GM18498 (cell line): ENCODE data around the gene CYP2D6.
"Not testable (repeated sequence)": the region's sequence is repeated elsewhere in the genome, so short reads cannot be mapped to it uniquely, and the experiment has no call there.

Source experiments
- ATAC-seq: cut with Tn5 transposase; IDR thresholded peaks from one replicate; pipeline ENCODE4 v1.9.1; 2021; ENCODE audit warnings: mild to moderate bottlenecking, moderate library complexity; ENCODE audit not compliant: unreplicated experiment

CYP2D6 gene

GRCh38 chr22:42135688-42136087 lies 5.1 kb upstream of the CYP2D6 start:
- ATAC-seq, result not testable (repeated sequence)

DNA sequence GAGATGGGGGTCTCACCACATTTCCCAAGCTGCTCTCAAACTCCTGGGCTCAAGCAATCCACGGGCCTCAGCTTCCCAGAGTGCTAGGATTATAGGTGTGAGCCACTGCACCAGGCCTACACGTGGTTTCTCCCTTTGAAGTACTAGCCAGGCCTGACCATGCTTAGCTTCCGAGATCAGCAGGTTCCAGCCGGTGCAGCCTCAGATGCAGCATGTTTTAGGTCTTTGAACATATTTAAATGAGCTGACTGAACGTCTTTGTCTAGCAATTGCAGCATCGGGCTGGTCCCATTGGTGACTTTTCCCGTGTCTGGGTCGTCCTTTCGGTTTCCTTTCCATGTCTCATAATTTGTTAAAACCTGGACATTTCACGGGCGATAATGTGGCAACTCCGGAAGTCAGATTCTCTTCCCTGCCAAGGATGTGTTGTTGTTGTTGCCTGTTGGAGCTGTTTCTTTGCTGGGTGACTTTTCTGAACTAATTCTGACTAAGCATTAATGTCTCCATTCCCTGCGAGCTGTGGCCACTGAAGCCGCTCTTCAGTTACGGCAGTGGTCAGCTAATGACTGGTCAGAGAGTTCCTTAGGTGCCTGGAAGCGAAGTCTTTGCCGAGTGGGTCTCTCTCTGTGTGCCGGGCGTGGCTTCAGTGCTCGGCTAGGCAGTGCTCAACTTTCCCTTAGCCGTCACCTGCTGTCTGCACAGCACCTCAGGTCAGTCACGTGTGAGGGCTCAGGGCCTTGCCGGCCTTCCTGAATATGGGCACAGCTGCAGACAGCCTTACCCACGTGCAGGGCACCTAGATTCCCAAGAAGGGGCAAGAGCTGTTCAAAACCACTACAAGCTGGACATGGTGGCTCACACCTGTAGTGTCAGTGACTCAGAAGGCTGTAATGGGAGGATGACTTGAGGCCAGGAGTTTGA lies 3.8 kb upstream of the CYP2D6 start:
- ATAC-seq, result no peak

GRCh38 chr22:42132457-42132856 lies 1.8 kb upstream of the CYP2D6 start:
- no peak for ATAC-seq

GRCh38 chr22:42131562-42131961 lies 952 bp upstream of the CYP2D6 start:
- ATAC-seq, result no peak

DNA sequence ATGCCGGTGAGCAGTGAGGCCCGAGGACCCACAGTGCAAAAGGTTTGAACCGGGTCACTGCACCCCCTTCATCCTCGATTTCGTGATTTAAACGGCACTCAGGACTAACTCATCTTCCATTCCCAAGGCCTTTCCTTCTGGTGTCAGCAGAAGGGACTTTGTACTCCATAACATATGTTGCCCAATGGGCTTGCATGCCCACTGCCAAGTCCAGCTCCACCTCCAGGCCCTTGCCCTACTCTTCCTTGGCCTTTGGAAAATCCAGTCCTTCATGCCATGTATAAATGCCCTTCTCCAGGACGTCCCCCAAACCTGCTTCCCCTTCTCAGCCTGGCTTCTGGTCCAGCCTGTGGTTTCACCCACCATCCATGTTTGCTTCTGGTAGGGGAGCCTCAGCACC lies 428 bp downstream of the CYP2D6 start:
- ATAC-seq, result not testable (repeated sequence)

DNA sequence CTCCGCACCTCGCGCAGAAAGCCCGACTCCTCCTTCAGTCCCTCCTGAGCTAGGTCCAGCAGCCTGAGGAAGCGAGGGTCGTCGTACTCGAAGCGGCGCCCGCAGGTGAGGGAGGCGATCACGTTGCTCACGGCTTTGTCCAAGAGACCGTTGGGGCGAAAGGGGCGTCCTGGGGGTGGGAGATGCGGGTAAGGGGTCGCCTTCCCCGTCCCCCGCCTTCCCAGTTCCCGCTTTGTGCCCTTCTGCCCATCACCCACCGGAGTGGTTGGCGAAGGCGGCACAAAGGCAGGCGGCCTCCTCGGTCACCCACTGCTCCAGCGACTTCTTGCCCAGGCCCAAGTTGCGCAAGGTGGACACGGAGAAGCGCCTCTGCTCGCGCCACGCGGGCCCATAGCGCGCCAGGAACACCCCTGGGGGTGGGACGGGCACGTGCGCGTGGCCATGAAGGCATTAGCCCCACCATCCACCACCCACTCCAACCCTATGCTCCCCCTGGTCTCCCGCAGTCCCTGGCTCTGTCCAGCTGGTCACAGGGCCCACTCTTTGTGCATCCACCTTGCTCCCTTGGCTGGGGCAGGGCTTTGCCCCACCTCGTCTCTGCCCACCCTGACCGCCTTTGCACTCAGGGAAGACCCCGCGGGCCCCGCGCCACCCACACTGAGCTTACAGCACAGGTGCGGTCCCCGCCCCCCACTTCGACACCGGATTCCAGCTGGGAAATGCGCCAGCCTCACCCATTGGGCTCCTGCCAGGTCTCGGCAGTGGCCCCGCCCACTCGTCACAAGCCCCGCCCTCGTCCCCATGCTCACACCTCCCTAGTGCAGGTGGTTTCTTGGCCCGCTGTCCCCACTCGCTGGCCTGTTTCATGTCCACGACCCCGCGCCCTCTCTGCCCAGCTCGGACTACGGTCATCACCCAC lies 1.6 kb downstream of the CYP2D6 start:
- not testable (repeated sequence) for ATAC-seq

DNA sequence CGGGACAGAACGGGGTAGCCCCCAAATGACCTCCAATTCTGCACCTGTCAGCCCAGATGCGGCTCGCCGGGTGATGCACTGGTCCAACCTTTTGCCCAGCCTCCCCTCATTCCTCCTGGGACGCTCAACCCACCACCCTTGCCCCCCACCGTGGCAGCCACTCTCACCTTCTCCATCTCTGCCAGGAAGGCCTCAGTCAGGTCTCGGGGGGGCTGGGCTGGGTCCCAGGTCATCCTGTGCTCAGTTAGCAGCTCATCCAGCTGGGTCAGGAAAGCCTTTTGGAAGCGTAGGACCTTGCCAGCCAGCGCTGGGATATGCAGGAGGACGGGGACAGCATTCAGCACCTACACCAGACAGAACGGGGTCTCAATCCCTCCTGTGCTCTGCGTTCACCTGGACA lies 2.6 kb downstream of the CYP2D6 start:
- ATAC-seq, result not testable (repeated sequence)

DNA sequence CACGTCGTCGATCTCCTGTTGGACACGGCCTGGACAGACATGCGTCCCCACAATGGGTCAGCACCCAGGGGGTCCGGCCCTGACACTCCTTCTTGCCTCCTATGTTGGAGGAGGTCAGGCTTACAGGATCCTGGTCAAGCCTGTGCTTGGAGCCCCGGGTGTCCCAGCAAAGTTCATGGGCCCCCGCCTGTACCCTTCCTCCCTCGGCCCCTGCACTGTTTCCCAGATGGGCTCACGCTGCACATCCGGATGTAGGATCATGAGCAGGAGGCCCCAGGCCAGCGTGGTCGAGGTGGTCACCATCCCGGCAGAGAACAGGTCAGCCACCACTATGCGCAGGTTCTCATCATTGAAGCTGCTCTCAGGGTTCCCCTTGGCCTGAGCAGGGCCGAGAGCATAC lies 3.0 kb downstream of the CYP2D6 start:
- no peak for ATAC-seq

- not testable (repeated sequence) for ATAC-seq
Observed at GRCh38 chr22:42123529-42123928, 7.1 kb downstream of the CYP2D6 start.

- not testable (repeated sequence) for ATAC-seq
Observed at GRCh38 chr22:42120231-42121021, 10.2 kb downstream of the CYP2D6 start.

- ATAC-seq, result no peak
Observed at GRCh38 chr22:42116848-42117424, 13.7 kb downstream of the CYP2D6 start.

GRCh38 chr22:42115420-42115830 lies 15.2 kb downstream of the CYP2D6 start:
- ATAC-seq, result not testable (repeated sequence)

- ATAC-seq, result no peak
Observed at GRCh38 chr22:42114721-42115120, 15.9 kb downstream of the CYP2D6 start.

DNA sequence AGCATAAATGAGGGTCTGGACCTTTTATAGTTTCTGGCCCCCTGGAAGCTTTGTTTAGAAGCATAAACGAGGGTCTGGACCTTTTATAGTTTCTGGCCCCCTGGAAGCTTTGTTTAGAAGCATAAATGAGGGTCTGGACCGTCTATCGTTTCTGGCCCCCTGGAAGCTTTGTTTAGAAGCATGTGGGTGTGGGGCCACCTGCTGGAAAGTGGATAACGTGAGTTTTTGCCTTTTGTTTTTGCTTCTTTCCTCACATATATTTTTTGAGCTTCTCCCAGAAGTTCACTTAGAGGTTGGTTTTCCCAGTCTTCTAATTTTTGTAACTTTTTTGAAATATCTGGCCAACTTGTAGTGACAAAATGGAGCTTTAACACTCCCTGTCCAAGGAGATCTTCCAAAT lies 17.8 kb downstream of the CYP2D6 start:
- ATAC-seq, result not testable (repeated sequence)

DNA sequence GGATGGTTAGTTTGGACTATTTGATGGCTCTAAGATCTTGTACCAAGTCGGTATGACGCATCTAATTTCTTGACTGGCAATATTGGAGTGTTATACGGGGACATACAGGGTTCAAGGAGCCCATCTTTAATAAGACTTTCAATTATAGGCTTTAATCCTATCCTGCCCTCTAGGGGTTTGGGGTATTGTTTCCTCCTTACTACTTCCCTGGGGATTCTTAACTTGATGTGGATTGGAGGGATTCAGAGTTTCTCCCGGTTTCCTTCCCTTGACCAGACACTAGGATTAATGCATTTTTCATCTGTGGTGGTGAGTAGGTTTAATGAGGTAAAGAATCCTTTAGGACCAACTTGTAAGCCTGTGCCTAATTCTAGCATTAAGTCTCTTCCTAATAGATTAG lies 18.8 kb downstream of the CYP2D6 start:
- no peak for ATAC-seq

GRCh38 chr22:42108848-42109247 lies 21.8 kb downstream of the CYP2D6 start:
- no peak for ATAC-seq

DNA sequence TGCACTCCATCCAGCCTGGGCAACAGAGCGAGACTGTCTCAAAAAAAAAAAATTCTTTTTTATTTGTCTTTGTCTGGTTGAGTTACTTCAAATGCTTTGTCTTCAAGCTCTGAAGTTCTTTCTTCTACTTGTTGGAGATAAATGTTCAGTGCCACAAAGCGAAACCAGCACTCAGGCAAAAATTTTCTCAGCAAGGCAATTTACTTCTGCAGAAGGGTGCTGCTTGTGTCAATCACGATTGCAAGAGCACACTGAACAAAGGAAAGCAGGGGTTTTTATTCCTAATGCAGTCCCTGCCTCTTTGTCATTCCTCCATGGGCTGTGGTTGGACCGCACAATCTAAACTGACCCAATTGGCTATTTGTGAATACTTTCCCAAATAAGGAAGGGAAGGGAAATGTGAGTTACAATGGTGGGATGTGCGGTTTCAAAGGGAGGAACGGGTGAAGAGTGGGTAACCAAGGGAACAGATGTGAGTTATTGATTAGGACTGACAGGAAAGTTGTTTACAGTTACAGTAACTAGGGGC lies 26.2 kb downstream of the CYP2D6 start:
- not testable (repeated sequence) for ATAC-seq

GRCh38 chr22:42101199-42101598 lies 29.4 kb downstream of the CYP2D6 start:
- ATAC-seq, result no peak

- no peak for ATAC-seq
Observed at GRCh38 chr22:42091455-42091782, 39.2 kb downstream of the CYP2D6 start.
